H9 (cell line): ENCODE data around the gene PRAMEF13. TPM values are rescaled to one million over a fixed set of nuclear protein-coding genes. Genes with fewer than 3 reads are reported as not detected.
"Not testable (repeated sequence)": the region's sequence is repeated elsewhere in the genome, so short reads cannot be mapped to it uniquely, and the experiment has no call there.

Experiments used
- DNase-seq: peaks from one replicate; pipeline ENCODE4 v3.0.0-alpha.2; 2017
- H2AFZ ChIP-seq: one replicate; pipeline ENCODE4 v1.6.1; 2013; ENCODE audit warnings: mild to moderate bottlenecking, low read length, control low read depth, moderate library complexity
- H2AK5ac ChIP-seq: 2 replicates; pipeline ENCODE4 v1.6.1; 2013; ENCODE audit warnings: low read length, control low read depth, mixed read lengths; ENCODE audit not compliant: insufficient read length
- H2BK120ac ChIP-seq: one replicate; pipeline ENCODE4 v1.6.1; 2013; ENCODE audit warnings: low read depth, mild to moderate bottlenecking, low read length, control low read depth, inconsistent platforms; ENCODE audit not compliant: poor library complexity, severe bottlenecking
- H2BK12ac ChIP-seq: 2 replicates; pipeline ENCODE4 v1.6.1; 2013; ENCODE audit warnings: low read length, control low read depth, mixed read lengths, low read depth; ENCODE audit not compliant: insufficient read length
- H2BK15ac ChIP-seq: 2 replicates; pipeline ENCODE4 v1.6.1; 2013; ENCODE audit warnings: low read depth, low read length, control low read depth
- H2BK20ac ChIP-seq: one replicate; pipeline ENCODE4 v1.6.1; 2013; ENCODE audit warnings: low read depth, mild to moderate bottlenecking, low read length, control low read depth, inconsistent platforms; ENCODE audit not compliant: poor library complexity, severe bottlenecking
- H2BK5ac ChIP-seq: 2 replicates; pipeline ENCODE4 v1.6.1; 2013; ENCODE audit warnings: low read length, control low read depth, mixed read lengths; ENCODE audit not compliant: insufficient read length
- H3K14ac ChIP-seq: 2 replicates; pipeline ENCODE4 v1.6.1; 2013; ENCODE audit warnings: low read length, control low read depth; ENCODE audit not compliant: insufficient read depth
- H3K18ac ChIP-seq: 2 replicates; pipeline ENCODE4 v1.6.1; 2013; ENCODE audit warnings: low read depth, mild to moderate bottlenecking, mixed read lengths, low read length, control low read depth; ENCODE audit not compliant: insufficient read length
- H3K23ac ChIP-seq: 2 replicates; pipeline ENCODE4 v1.6.1; 2013; ENCODE audit warnings: low read length, control low read depth, mixed read lengths, low read depth; ENCODE audit not compliant: insufficient read length
- H3K23me2 ChIP-seq: 2 replicates; pipeline ENCODE4 v1.6.1; 2013; ENCODE audit warnings: low read depth, mild to moderate bottlenecking, mixed read lengths, low read length, control low read depth; ENCODE audit not compliant: insufficient read length, poor library complexity, severe bottlenecking
- H3K27ac ChIP-seq: 2 replicates; pipeline ENCODE4 v1.5.1; 2013; ENCODE audit warnings: low read length, control low read depth, mixed read lengths, low read depth; ENCODE audit not compliant: insufficient read length
- H3K27me3 ChIP-seq: 2 replicates; pipeline ENCODE4 v1.6.1; 2013; ENCODE audit warnings: low read length, control low read depth, inconsistent platforms; ENCODE audit not compliant: insufficient read depth
- H3K4ac ChIP-seq: 2 replicates; pipeline ENCODE4 v1.6.1; 2013; ENCODE audit warnings: low read depth, mild to moderate bottlenecking, control low read depth, inconsistent platforms, low read length, moderate library complexity
- H3K4me1 ChIP-seq: 2 replicates; pipeline ENCODE4 v1.6.1; 2013; ENCODE audit warnings: low read length, control low read depth, inconsistent platforms; ENCODE audit not compliant: insufficient read depth
- H3K4me2 ChIP-seq: 2 replicates; pipeline ENCODE4 v1.6.1; 2013; ENCODE audit warnings: low read length, control low read depth, mixed read lengths; ENCODE audit not compliant: insufficient read length, insufficient read depth
- H3K56ac ChIP-seq: 2 replicates; pipeline ENCODE4 v1.6.1; 2013; ENCODE audit warnings: low read depth, mild to moderate bottlenecking, mixed read lengths, low read length, control low read depth; ENCODE audit not compliant: insufficient read length
- H3K79me1 ChIP-seq: 2 replicates; pipeline ENCODE4 v1.6.1; 2013; ENCODE audit warnings: low read depth, mild to moderate bottlenecking, moderate library complexity, low read length, control low read depth, inconsistent platforms; ENCODE audit not compliant: insufficient read depth, poor library complexity, severe bottlenecking
- H3K79me2 ChIP-seq: 2 replicates; pipeline ENCODE4 v1.6.1; 2013; ENCODE audit warnings: low read length, control low read depth, inconsistent platforms; ENCODE audit not compliant: insufficient read depth
- H3K9ac ChIP-seq: 2 replicates; pipeline ENCODE4 v1.6.1; 2013; ENCODE audit warnings: low read length, control low read depth, mixed read lengths; ENCODE audit not compliant: insufficient read length; ENCODE audit errors: extremely low read depth
- H3K9me3 ChIP-seq: one replicate; pipeline ENCODE4 v1.6.1; 2013; ENCODE audit warnings: low read depth, low read length, inconsistent platforms; ENCODE audit not compliant: control insufficient read depth
- H3T11ph ChIP-seq: one replicate; pipeline ENCODE4 v1.6.1; 2013; ENCODE audit warnings: mild to moderate bottlenecking, low read length, control low read depth, inconsistent platforms
- H4K20me1 ChIP-seq: one replicate; pipeline ENCODE4 v1.6.1; 2013; ENCODE audit not compliant: control insufficient read depth, insufficient read length, insufficient read depth
- H4K5ac ChIP-seq: 2 replicates; pipeline ENCODE4 v1.6.1; 2013; ENCODE audit warnings: low read depth, mild to moderate bottlenecking, mixed read lengths, low read length, control low read depth; ENCODE audit not compliant: insufficient read length
- H4K8ac ChIP-seq: replicated peaks from 2 replicates; pipeline ENCODE4 v1.6.1; 2013; ENCODE audit warnings: low read length, control low read depth, mixed read lengths, low read depth; ENCODE audit not compliant: insufficient read length
- H4K91ac ChIP-seq: 2 replicates; pipeline ENCODE4 v1.6.1; 2013; ENCODE audit warnings: low read depth, mild to moderate bottlenecking, moderate library complexity, mixed read lengths, low read length, control low read depth; ENCODE audit not compliant: insufficient read length
- H3K27ac Mint-ChIP-seq, 3 experiments: 2 replicates in 2 of 3; 3 replicates in 1 of 3; pipeline ENCODE4 v1.8.0; 2020 to 2021; ENCODE audit warnings: mixed read lengths in 3 of 3, mild to moderate bottlenecking in 1 of 3, moderate library complexity in 1 of 3
- H3K27me3 Mint-ChIP-seq: 2 replicates; pipeline ENCODE4 v1.8.0; 2021; ENCODE audit warnings: low read depth, mild to moderate bottlenecking, moderate library complexity, mixed read lengths
- H3K36me3 Mint-ChIP-seq, 3 experiments: 2 replicates in 2 of 3; 3 replicates in 1 of 3; pipeline ENCODE4 v1.8.0; 2020 to 2021; ENCODE audit warnings: low read depth in 3 of 3, mixed read lengths in 3 of 3; ENCODE audit not compliant: insufficient read depth in 1 of 3
- H3K4me1 Mint-ChIP-seq, 2 experiments: 2 replicates each; pipeline ENCODE4 v1.8.0; 2020; ENCODE audit warnings: mixed read lengths in 2 of 2
- H3K4me3 Mint-ChIP-seq, 2 experiments: 2 replicates in 1 of 2; 3 replicates in 1 of 2; pipeline ENCODE4 v1.8.0; 2020 to 2021; ENCODE audit warnings: mild to moderate bottlenecking in 2 of 2, mixed read lengths in 2 of 2, moderate library complexity in 1 of 2
- H3K9me3 Mint-ChIP-seq, 2 experiments: 2 replicates in 1 of 2; 3 replicates in 1 of 2; pipeline ENCODE4 v1.8.0; 2020; ENCODE audit warnings: mild to moderate bottlenecking in 2 of 2, mixed read lengths in 2 of 2, moderate library complexity in 1 of 2
- whole genome bisulfite sequencing: extraction: QIAGEN DNeasy Blood & Tissue Kit; methylation state at CpG from one replicate; pipeline ENCODE4 v1.1.7; 2013; ENCODE audit warnings: missing lambda C conversion rate, low lambda C conversion rate, mixed read lengths; ENCODE audit not compliant: insufficient read length; ENCODE audit errors: extremely low coverage; 5-methylcytosine and 5-hydroxymethylcytosine counted together
- total RNA-seq: library from RNA; stranded (reverse); gene quantifications from 2 replicates; pipeline ENCODE4 v1.2.1, GENCODE V29; 2021

PRAMEF13 gene
- total RNA-seq, 1 experiment from 2014 or later: not detected

DNA sequence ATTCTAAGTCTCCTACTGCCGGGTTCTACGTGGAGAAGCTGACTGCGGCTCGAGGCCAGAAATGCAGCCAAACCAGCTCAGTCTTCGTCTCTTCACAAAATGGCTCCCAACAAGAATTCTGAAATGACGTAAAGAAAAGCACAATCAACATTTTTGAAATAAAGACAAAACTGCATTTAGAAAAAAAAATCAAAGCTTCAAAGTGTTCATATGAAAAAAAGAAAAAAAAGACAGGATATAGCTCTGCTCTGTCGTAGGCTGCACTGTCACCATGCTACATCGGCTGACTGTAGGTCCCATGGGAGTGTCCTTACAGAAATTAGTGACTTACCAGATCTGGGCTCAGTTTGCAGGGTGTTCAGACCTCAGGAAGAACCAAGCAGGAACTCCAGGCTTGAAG, 35.7 kb downstream of the PRAMEF13 start, which contains the start of gene HNRNPCL4:
Gene HNRNPCL4 (minus strand): TSS at position 101 of the 400 bp plus-strand sequence. CDS start 164 bp downstream, outside the sequence.
- H3K27me3 Mint-ChIP-seq, H3K9me3 Mint-ChIP-seq, H3K4me1 Mint-ChIP-seq: not testable (repeated sequence)

DNA sequence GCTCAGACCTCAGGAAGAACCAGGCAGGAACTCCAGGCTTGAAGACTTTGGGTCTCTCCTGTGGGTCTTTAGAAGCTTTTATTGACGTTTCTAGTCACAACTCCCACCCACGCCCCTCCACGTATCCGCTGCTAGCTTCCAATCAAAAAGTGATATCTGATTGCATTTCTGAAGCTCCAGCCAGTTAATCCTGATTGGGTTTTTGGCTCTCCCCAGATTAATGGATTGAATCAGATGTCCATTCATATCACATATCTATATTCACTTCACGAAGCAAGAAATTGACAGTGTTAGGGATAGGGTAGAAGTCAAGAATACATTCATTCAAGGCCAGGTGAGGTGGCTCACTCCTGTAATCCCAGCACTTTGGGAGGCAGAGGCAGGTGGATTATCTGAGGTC, 45.3 kb downstream of the PRAMEF13 start, which contains the start of gene PRAMEF26:
Gene PRAMEF26 (minus strand): TSS at position 101 of the 400 bp plus-strand sequence. CDS start 2,914 bp downstream, outside the sequence.
- H3K14ac ChIP-seq, H3K4ac ChIP-seq, H3K9me3 ChIP-seq, H2BK120ac ChIP-seq, H2BK5ac ChIP-seq, H3K9me3 Mint-ChIP-seq, H3K4me3 Mint-ChIP-seq, H4K91ac ChIP-seq, DNase-seq, H4K5ac ChIP-seq, H3K79me1 ChIP-seq, H2AK5ac ChIP-seq, H2AFZ ChIP-seq, H3K27me3 Mint-ChIP-seq, H3K27ac ChIP-seq, H2BK20ac ChIP-seq, H3K4me1 ChIP-seq, H2BK12ac ChIP-seq, H3K23ac ChIP-seq, H2BK15ac ChIP-seq, H3K23me2 ChIP-seq, H4K8ac ChIP-seq, H3T11ph ChIP-seq, H3K36me3 Mint-ChIP-seq, H3K79me2 ChIP-seq, H3K4me2 ChIP-seq, H3K9ac ChIP-seq, H3K18ac ChIP-seq, H3K56ac ChIP-seq, H3K27me3 ChIP-seq, H3K4me1 Mint-ChIP-seq, H4K20me1 ChIP-seq, H3K27ac Mint-ChIP-seq: not testable (repeated sequence)
- WGBS: no CpG with 5 or more reads among the region's 5 CpGs

More for the DNA sequence above, 35.7 kb downstream of the PRAMEF13 start, which contains the start of gene HNRNPCL4:
- H3K27me3 ChIP-seq, H2AFZ ChIP-seq, H3K23ac ChIP-seq, H2BK20ac ChIP-seq, H3K27ac ChIP-seq, H3K4ac ChIP-seq, H3K4me1 ChIP-seq, H3K18ac ChIP-seq, H2BK12ac ChIP-seq, H3K23me2 ChIP-seq, H3K4me2 ChIP-seq, H3K56ac ChIP-seq, H3K27ac Mint-ChIP-seq, H2BK15ac ChIP-seq, H2AK5ac ChIP-seq, H2BK120ac ChIP-seq, H4K8ac ChIP-seq, H3K9me3 ChIP-seq, DNase-seq, H3K79me2 ChIP-seq, H3K9ac ChIP-seq, H4K5ac ChIP-seq, H2BK5ac ChIP-seq, H3K14ac ChIP-seq, H4K20me1 ChIP-seq, H3K36me3 Mint-ChIP-seq, H3K79me1 ChIP-seq, H3T11ph ChIP-seq, H4K91ac ChIP-seq, H3K4me3 Mint-ChIP-seq: not testable (repeated sequence)
- WGBS: no CpG with 5 or more reads among the region's 8 CpGs
